T follicular helper cell (primary cell): Measurements from ENCODE around the gene EPHA3.

ENCODE experiments used
- DNase-seq: peaks from one replicate; pipeline ENCODE4 v3.0.0-alpha.2; 2020; ENCODE audit warnings: low read depth

Gene EPHA3

DNA sequence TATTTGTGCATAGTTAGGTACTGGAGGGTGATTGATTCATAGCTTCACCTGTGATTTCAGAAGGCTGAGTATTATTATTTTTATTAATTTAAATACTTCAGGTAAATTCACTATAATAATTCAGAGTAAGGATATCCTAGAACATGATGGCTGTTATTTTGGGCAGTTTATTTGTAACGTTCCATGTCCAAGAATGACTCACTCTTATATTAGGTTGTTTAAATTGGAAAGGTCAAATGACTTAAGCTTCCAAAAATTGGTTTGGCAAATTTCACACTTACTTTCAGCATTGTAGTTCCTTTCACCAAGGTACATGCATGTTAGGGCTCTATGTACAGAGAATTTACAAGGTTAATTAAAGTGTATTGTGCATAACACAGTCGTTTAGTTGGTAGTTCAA lies 120.2 kb downstream of the EPHA3 start:
- DNase-seq: no peak

DNA sequence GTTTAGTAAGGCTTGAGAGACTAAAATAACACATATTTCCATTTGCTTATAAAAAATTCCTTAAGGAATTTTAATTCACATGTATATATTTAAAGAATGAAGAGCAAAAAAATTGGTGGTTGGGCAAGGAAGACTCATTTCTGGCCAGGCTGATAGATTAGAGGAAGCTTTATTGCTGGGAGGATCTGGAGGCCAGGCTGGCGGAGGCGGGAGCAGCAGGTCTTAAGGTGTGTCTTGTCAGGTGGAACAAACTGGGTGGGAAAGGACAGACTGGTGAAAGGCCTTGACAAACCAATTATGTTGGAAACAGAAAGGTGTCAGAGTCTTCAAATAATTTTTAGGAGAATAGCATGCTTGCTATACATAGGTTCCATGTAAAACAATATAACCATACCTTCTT lies 124.7 kb downstream of the EPHA3 start:
- no peak for DNase-seq

DNA sequence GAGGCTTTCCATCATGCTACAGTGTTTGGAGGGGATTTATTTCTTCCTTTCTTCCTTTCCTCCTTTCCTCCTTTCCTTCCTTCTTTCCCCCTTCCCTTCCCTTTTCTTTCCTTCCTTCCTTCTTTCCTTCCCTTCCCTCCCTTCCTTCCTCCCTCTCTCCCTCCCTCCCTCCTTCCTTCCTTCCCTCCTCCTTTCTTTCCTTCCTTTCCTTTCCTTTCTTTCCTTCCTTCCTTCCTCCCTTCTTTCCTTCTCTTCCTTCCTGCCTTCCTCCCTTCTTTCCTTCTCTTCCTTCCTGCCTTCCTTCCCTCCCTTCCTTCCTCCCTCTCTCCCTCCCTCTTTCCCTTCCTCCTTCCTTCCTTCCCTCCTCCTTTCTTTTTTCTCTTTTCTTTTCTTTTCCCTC lies 127.2 kb downstream of the EPHA3 start:
- no peak for DNase-seq

DNA sequence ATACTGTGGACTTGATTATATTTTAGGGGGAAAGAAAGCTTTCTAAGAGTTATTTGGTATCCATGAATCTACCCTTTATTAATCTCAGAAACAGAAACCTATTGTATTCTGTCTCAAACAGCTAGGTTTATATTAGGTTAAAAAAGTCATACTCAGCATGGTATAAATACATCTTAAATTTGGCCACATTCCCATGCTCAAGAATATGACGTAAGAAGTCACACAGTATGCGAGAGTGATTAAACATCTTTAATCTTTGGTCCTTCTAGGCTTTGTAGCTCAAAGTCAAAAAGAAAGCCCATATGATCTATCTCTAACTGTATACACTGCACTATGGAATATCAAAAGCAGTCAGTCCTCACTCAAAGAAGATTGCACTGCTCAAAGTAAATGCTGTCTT lies 131.4 kb downstream of the EPHA3 start:
- no peak for DNase-seq

DNA sequence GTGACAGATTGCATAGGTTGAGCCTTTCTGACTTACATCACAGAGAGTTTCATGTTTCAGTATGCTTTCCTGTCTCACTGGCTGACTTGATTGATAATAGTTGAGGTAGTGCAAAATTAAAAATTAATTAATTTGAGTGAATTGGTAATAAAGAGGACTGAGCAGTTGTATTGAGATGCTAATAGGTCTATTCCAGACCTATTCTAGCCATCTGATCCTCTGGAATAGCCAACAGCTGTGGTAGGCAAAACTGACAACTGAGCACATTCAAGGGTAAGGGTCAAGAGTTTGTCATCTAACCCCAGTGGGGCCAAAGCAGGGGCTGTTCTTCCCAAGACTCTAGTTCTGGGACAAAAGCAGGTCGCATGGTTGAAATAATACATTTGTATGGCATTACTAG lies 132.4 kb downstream of the EPHA3 start:
- DNase-seq: no peak

DNA sequence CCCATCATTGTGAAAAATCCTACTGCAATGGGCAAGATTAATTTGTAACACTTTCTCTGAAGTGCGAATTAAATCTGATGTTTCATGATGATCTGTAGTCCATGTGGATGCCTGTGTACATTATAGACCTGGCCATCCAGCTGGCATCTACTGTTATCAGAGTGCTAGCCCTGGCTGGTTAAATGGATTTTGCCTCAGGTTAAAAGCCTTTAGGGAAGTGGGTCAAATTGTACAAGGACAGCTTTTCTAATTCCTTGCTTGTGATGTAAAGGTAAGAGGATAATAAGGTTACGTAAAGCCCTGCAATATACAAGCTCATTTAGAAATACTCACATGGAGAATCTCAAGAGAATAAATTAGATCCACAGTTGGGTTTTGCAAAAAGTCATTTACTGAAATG lies 138.2 kb downstream of the EPHA3 start:
- DNase-seq: no peak

DNA sequence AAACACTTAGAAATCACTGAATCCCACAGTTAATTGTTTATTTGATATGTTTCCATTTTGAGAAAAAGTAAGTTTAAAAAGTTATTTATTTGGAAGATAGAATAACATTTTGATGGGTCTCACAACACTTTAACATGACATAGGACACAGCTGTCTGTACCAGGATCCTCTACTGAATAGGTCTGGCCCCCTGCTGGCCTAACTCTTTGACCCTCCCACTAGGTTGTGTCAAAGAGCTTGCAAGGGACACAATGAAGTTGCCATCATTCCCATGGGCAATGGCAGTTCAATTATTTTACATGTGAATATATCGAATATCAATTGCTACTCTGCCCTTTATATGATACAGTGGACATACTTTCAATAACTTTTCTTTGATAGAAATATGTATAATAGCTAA lies 138.9 kb downstream of the EPHA3 start:
- no peak for DNase-seq

DNA sequence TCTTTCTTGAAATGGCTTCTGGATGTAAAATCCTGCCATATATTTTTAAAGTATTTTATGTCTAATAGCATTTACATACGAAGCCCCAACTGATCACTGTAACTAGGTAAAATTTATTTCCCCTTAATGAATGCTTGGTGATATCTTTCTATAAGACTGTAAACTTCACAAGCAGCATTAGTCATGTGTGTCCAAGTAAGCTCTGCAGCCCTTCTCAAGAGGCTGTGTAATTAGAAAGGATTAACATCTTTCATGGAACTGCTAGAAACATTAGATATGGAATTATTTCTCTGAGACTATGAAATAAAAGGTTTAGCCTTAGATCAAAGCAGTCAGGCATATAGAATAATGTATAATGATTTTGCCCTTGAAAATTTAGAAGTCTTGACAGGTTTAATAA lies 143.3 kb downstream of the EPHA3 start:
- DNase-seq: no peak

DNA sequence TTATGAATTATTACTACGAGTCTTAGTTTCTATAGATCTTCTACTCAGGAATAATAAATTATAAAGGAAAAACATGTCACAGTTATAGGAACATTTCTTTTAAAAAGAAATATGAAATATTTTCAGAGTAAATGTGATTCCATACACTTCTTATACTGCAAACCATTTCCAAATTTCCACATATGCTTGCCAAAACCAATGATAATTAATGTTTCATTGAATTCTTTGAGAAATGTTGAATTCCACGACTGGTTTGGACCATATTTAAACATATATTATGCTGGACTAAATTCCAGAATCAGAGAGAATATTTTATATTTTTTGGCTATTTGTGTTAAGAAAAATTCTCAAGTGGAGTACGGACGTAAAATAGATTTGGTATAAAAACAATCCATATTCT lies 144.6 kb downstream of the EPHA3 start:
- no peak for DNase-seq

DNA sequence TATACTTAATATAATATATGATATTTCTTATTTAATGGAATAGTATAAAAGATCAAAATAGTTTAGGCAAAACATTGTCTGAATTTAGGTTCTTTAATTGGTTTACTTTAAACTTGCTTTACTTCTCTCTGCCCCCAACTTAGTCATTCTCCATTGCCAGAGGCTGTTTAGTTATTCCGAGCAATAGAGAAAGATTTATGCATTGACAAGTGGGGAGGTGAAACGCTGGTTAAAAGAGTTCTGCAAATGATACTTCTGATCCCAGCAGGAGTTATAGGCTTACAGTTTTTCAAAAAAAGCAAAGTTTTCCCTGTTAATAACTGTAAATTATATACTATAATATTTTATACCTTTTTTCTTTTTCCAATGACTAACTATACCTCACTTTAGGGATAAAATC lies 145.4 kb downstream of the EPHA3 start:
- DNase-seq: no peak

DNA sequence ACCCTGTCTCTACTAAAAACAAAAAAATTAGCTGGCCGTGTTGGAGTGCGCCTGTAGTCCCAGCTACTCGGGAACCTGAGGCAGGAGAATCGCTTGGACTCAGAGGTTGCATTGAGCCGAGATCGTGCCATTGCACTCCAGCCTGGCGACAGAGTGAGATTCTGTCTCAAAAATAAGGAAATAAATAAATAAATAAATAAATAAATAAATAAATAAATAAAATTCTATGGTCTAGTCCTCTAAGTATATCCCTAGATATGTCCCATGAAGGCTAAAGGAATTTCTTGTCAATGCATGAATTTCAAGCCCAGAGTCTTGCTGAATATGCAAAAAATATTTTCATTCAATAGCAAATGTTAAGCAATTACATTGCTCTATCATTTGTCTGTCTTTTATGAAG lies 149.0 kb downstream of the EPHA3 start:
- no peak for DNase-seq

DNA sequence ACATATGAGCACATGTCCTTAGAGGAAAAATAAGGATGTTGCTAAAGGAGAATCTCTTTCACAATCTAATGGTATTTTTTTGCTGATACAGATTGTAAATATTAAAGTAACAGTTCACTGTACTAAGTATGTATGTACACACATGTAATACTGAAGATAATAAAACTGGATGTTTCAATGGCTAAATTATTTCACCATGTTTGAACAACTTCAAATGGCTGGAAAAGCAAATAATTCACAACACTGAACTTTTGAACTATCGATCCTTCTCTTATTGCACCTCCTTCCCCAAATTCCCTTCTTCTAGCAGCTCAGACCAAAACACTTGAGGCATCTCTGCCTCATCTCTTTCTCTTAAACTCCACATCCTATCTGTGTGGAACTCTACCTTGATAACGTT lies 149.5 kb downstream of the EPHA3 start:
- DNase-seq: no peak

DNA sequence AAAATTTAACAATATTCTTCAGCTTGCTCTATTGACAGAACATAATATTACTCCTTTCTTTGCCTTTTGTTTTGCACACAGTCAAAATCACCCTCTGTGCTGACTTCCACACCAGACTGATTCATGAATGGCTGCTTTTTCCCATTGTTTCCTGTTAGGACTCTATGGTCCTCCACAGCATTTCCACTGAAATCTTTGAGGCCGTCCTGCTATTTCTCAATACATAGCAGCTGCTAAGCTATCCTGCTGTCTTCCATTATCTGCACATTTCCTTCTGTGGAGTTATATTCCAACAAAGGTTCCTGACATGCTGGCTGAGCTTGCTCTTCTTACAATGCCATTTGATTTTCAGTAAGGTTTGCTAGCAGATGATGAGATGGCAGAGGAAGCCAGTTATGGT lies 153.3 kb downstream of the EPHA3 start:
- no peak for DNase-seq

DNA sequence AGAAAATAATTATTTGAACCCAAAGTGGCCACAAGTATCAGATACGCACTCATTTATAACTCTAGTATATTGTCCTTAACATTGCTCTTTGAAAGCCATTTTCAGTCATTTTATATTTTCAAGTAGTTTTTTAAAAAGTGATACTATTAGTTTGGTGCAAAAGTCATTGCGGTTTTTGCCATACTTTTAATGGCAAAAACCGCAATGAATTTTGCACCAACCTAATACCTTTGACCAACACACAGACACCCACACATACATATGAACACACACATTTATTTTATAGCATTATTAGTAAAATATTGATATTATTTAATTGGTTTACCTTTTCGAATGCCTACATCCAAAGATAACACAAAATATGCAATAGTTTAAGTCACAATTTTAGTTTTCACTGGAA lies 154.3 kb downstream of the EPHA3 start:
- no peak for DNase-seq

DNA sequence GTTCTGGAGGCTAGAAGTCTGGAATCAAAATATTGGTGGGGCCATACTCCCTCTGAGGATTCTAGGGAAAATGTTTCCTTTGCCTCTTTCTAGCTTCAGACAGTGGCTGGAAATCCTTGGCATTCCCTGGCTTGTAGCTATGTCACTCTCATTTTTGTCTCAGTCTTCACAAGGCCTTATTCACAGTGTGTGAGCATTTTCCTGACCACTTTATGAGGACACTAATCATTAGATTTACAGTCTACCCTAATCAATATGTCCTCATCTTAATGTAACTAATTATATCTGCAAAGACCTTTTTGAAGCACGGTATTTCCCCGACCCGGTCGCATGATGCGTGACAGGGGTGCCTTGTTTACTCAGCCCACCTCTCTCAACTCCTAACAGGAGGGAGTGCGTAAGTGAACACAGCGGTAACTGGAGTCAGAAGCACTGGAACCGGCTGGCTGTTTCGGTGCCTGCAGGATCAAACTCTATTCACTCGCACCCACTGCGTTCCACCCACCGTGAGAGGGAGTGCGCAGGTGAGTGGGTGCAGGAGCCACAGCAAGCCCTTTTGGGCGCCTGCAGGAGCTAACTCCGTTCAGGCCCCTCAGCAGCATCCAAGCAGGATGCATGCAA lies 155.0 kb downstream of the EPHA3 start:
- no peak for DNase-seq

DNA sequence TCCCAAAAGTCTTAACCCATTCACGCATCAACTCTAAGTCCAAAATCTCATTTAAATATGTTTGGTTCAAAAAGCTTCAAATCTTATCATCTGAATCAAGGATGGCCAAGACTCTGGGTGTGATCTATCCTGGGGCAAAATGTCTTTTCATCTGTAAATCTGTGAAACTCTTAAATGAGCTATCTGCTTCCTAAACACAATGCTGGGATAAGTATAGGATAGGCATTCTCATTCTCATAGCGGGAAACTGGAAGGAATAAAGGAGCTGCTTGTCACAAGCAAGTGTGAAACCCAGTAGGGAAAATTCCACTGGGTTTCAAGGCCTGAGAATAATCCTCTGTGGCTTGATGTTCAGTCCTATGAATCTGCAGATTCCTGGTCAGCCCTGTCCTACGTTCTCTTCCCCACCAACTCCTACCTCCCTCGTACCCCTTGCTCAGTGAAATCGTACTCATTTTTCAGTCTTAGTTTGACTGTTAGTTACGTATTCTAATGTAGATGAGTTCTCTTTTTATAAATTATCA lies 156.7 kb downstream of the EPHA3 start:
- DNase-seq: no peak

DNA sequence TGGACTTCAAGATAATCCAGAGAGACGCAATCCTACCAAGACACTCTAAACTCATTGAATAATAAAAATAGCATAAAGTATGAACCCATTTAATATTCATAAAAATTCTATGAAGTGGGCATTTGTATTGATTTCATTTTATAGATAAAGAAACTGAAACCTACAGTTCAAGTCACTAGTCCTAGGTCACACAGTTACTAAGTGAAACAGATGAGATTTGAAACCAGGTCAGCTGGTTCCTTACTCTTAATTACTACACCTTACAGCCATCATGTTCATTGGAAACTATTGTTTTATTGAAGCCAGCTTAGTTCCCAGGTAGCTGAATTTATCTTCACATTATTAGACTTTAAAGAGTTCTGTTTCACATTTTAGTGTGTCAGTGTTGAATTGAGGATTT lies 158.7 kb downstream of the EPHA3 start:
- no peak for DNase-seq

DNA sequence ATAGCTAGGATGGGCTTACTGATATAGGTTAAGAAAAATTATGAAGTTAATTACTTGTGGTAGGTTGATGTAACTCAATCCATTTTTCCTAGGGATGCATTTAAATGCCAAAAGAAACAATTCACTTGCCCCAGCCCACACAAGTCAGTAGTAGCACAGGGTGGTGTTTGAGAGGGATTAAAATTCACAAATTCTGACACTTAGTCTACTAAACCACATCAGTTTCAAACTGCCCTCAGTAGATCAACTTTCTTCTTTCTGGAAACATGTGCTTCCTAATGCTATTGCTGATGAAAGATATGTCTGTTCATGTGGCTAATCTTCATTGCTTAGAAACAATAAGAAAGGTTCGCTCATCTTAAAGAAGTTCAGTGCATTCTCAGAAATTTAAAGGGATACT lies 160.6 kb downstream of the EPHA3 start:
- no peak for DNase-seq

DNA sequence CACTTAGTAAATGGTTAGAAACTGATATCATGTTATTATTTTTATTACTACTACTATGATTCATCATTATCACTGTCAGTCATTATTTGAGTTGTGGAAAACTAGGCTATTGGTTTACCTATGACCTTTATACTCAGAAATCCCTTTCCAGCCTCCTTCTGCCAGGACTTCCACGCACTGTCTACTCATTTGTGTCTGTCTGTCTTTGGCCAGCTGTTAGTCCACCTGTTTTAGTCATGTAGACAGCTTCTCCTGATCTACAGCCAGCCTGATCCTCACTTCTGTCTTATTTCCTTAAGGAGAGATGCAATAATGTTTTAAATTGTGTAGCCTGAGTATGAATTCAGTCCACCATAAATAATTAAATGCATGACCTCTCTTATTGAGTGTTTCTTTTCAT lies 162.8 kb downstream of the EPHA3 start:
- DNase-seq: no peak

DNA sequence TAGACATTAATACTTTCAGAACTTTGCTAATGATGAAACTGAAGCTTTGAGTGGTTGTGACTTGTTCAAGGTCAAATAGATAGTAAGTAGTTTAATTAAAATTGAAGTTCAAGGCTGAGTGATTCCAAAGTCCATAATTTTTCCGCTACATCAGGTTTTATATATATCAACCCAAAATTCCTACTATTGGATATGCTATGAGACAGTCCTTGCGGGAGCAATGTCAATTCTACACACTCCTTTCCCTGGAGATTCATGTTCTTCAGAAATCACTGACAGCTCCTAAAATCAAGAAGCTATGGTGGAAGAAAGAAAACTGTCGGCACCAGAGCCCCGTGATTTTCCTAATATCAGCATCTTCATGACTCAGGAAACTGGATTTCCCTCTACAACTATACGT lies 167.6 kb downstream of the EPHA3 start:
- DNase-seq: no peak

DNA sequence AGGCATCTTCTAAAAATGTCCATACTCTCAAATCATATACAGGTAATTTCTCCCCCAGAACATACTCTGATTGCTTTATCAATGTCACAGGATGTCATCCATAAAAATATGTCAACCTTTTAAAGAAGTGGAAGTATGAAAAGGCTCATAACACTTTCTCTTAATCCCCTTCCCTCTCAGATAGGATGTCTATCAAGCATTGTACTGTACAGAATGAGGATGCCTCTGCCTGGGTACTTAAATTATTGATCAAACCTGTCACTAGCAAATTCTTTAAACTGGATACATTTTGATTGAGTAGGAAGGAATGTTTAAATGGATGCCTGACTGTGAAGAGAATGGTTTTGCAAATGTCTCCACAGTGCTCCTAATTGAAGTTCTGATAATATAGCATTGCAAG lies 168.7 kb downstream of the EPHA3 start:
- no peak for DNase-seq

DNA sequence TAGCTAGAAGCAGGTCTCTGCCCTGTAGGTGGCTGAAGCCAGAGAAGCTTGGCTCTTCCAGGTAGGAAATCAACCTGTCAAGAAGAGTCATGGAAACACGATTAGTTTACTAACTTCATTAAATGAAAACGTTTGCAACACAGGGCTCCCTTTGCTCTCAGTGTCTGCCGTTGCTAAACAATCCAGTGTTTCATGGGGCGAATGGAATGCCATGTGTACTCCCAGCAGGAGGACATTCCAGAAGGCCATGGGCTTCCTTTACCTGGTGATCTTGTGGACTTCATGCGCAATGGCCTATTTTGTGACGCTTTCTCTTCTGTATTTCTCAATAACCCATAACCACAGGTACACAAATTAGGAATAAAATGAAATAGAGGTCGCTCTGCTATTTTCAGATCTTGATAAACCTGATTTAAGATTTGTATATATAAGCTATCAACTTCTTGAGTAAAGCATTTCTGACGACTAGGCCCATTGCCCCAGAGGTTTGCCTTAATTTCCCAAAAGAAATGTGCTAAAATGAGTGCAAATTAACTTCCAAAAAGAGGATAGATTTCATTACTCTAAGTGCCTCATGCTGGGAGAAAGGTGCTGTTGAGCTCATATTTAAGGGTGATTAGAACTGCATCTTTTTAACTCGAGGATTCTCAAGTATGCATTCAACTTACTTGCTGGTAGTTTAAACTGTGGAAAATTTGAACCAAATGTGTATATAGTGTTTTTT lies 171.0 kb downstream of the EPHA3 start:
- no peak for DNase-seq

DNA sequence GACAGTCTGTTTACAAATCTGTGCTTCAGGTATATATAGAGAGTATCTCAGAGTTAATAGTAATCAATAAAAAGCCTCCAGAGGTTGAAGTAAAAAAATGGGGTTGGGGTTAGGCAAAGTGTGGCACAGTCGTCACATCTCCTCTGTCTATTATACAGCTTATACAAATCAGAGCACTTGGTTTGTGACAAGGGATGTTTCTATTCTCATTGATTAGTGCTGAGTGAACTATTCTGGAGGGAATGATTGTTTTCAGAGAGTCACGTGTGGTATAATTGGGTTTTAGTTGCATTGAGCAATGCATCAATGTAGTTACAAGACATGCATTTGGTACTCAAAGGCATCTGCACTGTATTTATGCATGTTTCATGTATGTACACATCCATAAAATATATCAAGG lies 172.9 kb downstream of the EPHA3 start:
- no peak for DNase-seq

DNA sequence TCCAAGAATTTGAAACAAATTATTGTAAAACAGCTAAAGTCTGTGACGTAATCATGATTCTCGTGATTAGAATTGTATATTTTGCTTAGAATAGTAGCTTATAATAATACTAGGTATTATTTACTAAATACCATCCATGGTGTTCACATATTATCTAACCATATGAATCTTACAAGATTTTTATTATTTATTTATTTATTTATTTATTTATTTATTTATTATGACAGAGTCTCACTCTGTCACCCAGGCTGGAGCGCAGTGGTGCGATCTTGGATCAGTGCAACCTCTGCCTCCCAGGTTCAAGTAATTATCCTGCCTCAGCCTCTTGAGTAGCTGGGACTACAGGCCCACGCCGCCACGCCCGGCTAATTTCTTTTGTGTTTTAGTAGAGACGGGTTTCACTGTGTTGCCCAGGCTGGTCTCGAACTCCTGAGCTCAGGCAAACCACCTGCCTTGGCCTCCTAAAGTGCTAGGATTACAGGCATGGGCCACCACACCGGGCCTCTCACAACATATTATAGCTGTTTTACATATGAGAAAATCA lies 173.5 kb downstream of the EPHA3 start:
- no peak for DNase-seq
